Measurements from ENCODE around the gene PCDHB5. TPM values are rescaled to one million over a fixed set of nuclear protein-coding genes. Genes with fewer than 3 reads are reported as not detected.
"Not testable (repeated sequence)": the region's sequence is repeated elsewhere in the genome, so short reads cannot be mapped to it uniquely, and the experiment has no call there.

PCDHB5 gene
- total RNA-seq, 4 donors from 2014 or later: 0.72 to 6.2 (median 1.9) TPM

- Histone ChIP-seq H3K9me3 (peaks cover 19% of the 10 kb centered on the region), H3K4me1 (no peaks in the 10 kb centered on the region), H3K36me3 (no peaks in the 10 kb centered on the region), H3K27ac (no peak overlapping the region), H3K4me3 (peak overlapping the region; percentile 27), H3K27me3 (peaks cover 4% of the 10 kb centered on the region)
- WGBS: 46% methylated on average over 12 of the region's 12 CpGs
- no peak for DNase-seq (ENCODE audit: low spot score in 2 of 2)
- TF ChIP-seq POLR2A (IDR thresholded peaks at IDR 0.05) (no peak), CTCF (IDR thresholded peaks at IDR 0.05) (no peak), POLR2AphosphoS5 (IDR thresholded peaks at IDR 0.05) (no peak), EP300 (IDR thresholded peaks at IDR 0.05) (no peak)
Measured at GRCh38 chr5:141121985-141122384, 13.0 kb upstream of the PCDHB5 start.

- not testable (repeated sequence) for H3K4me3 ChIP-seq, H3K27me3 ChIP-seq
- H3K9me3 ChIP-seq: peaks cover 27% of the 10 kb centered on the region
Measured at GRCh38 chr5:141123396-141124135, 11.4 kb upstream of the PCDHB5 start.

GRCh38 chr5:141127305-141127704, 7.7 kb upstream of the PCDHB5 start:
- Histone ChIP-seq H3K9me3 (peaks cover 20% of the 10 kb centered on the region), H3K27ac (no peak overlapping the region), H3K27me3 (peaks cover 4% of the 10 kb centered on the region), H3K4me1 (no peaks in the 10 kb centered on the region), H3K4me3 (no peak overlapping the region), H3K36me3 (no peaks in the 10 kb centered on the region)
- WGBS: 93% methylated on average over 1 of the region's 1 CpG
- TF ChIP-seq POLR2AphosphoS5 (IDR thresholded peaks at IDR 0.05): no peak
- TF ChIP-seq POLR2A (IDR thresholded peaks at IDR 0.05): no peak
- TF ChIP-seq CTCF (IDR thresholded peaks at IDR 0.05): no peak
- no peak for TF ChIP-seq EP300 (IDR thresholded peaks at IDR 0.05)
- DNase-seq (ENCODE audit: low spot score in 2 of 2): no peak

More at GRCh38 chr5:141123396-141124135, 11.4 kb upstream of the PCDHB5 start:
- DNase-seq (ENCODE audit: low spot score in 2 of 2); H3K4me1 ChIP-seq; H3K27ac ChIP-seq; H3K36me3 ChIP-seq: not testable (repeated sequence)
- WGBS: 43% methylated on average over 35 of the region's 73 CpGs

- TF ChIP-seq EP300 (IDR thresholded peaks at IDR 0.05): no peak
- TF ChIP-seq CTCF (IDR thresholded peaks at IDR 0.05): no peak
- TF ChIP-seq POLR2A (IDR thresholded peaks at IDR 0.05): no peak
- TF ChIP-seq POLR2AphosphoS5 (IDR thresholded peaks at IDR 0.05): no peak
- peaks cover 23% of the 10 kb centered on the region for H3K9me3 ChIP-seq
- H3K27ac ChIP-seq: no peak overlapping the region
- H3K27me3 ChIP-seq: no peaks in the 10 kb centered on the region
- no peaks in the 10 kb centered on the region for H3K36me3 ChIP-seq
- no peak for DNase-seq (ENCODE audit: low spot score in 2 of 2)
- H3K4me1 ChIP-seq: no peaks in the 10 kb centered on the region
- WGBS: 58% methylated on average over 19 of the region's 19 CpGs
- H3K4me3 ChIP-seq: peak overlapping the region; percentile 31
Measured at GRCh38 chr5:141135718-141136266, 786 bp downstream of the PCDHB5 start.

GRCh38 chr5:141137346-141137745, 2.3 kb downstream of the PCDHB5 start:
- H3K36me3 ChIP-seq; H3K4me1 ChIP-seq; DNase-seq (ENCODE audit: low spot score in 2 of 2); H3K4me3 ChIP-seq; H3K27ac ChIP-seq; H3K27me3 ChIP-seq: not testable (repeated sequence)
- peaks cover 27% of the 10 kb centered on the region for H3K9me3 ChIP-seq
- whole genome bisulfite sequencing: 43% methylated on average over 5 of the region's 34 CpGs

GRCh38 chr5:141149812-141150211, 14.8 kb downstream of the PCDHB5 start, which contains the start of gene PCDHB6:
PCDHB6 (plus strand) TSS chr5:141150057; CDS start chr5:141150258, 201 bp downstream.
- 19% methylated on average over 18 of the region's 18 CpGs for WGBS
- H3K4me1 ChIP-seq: no peaks in the 10 kb centered on the region
- H3K9me3 ChIP-seq: peaks cover 7% of the 10 kb centered on the region
- no peak within 1 kb of the TSS for H3K27ac ChIP-seq
- TF ChIP-seq POLR2AphosphoS5 (IDR thresholded peaks at IDR 0.05): no peak
- no peak for TF ChIP-seq POLR2A (IDR thresholded peaks at IDR 0.05)
- TF ChIP-seq EP300 (IDR thresholded peaks at IDR 0.05): no peak
- TF ChIP-seq CTCF (IDR thresholded peaks at IDR 0.05): no peak
- H3K4me3 ChIP-seq: peak within 1 kb of the TSS; percentile 28
- H3K36me3 ChIP-seq: no peaks in the 10 kb centered on the region
- DNase-seq (ENCODE audit: low spot score in 2 of 2): no peak
- no peaks in the 10 kb centered on the region for H3K27me3 ChIP-seq

Data from suprapubic skin (tissue), 4 donors.